PFSK-1 (cell line): ENCODE results near the gene SMIM29.

Source experiments
- FOXP2 ChIP-seq: optimal IDR thresholded peaks from 2 replicates; pipeline ENCODE3; 2011; ENCODE audit warnings: borderline replicate concordance, control low read depth, inconsistent platforms; ENCODE audit not compliant: insufficient read depth; ENCODE audit errors: extremely low read length, extremely low read depth
- POLR2AphosphoS5 ChIP-seq: IDR thresholded peaks from 2 replicates; pipeline ENCODE4 v1.6.1; 2012; ENCODE audit warnings: low read depth, mild to moderate bottlenecking, control low read depth, low read length, moderate library complexity
- REST ChIP-seq, 2 experiments: IDR thresholded peaks; 2 replicates each; pipeline versions ENCODE4 v1.6.1 to v1.8.0; 2011 to 2012; ENCODE audit warnings: low read depth in 2 of 2, low read length in 2 of 2, control low read depth in 1 of 2, inconsistent platforms in 1 of 2, mild to moderate bottlenecking in 1 of 2, moderate library complexity in 1 of 2; ENCODE audit not compliant: insufficient read depth in 1 of 2
- SIN3A ChIP-seq: IDR thresholded peaks from 2 replicates; pipeline ENCODE4 v1.6.1; 2012; ENCODE audit warnings: mild to moderate bottlenecking, low read length, moderate library complexity, borderline replicate concordance; ENCODE audit not compliant: insufficient read depth
- TAF1 ChIP-seq: IDR thresholded peaks from 2 replicates; pipeline ENCODE4 v1.6.1; 2012; ENCODE audit warnings: low read length, control low read depth, borderline replicate concordance; ENCODE audit not compliant: insufficient read depth

- TF ChIP-seq POLR2AphosphoS5 (no peak), REST (IDR thresholded peaks at IDR 0.05; ENCODE audit: insufficient read depth in 1 of 2, low read depth in 2 of 2, low read length in 2 of 2) (no peak), SIN3A (no peak), TAF1 (no peak), FOXP2 (no peak)
Observed at GRCh38 chr6:34227761-34228421, 20.9 kb downstream of the SMIM29 start.
